BLaER1 (cell line): ENCODE results near the gene GALK2.

Experiments used
- H3K27ac ChIP-seq: shearing (Covaris generic); formaldehyde crosslinking; 2 replicates; pipeline ENCODE4 v1.8.1; 2022
- H3K27me3 ChIP-seq: shearing (Covaris generic); formaldehyde crosslinking; 2 replicates; pipeline ENCODE4 v1.8.1; 2022
- H3K36me3 ChIP-seq: shearing (Covaris generic); formaldehyde crosslinking; 2 replicates; pipeline ENCODE4 v1.8.1; 2022
- H3K4me1 ChIP-seq: shearing (Covaris generic); formaldehyde crosslinking; 2 replicates; pipeline ENCODE4 v1.8.1; 2022
- H3K4me2 ChIP-seq: shearing (Covaris generic); formaldehyde crosslinking; 2 replicates; pipeline ENCODE4 v1.8.1; 2022
- H3K4me3 ChIP-seq: shearing (Covaris generic); formaldehyde crosslinking; 2 replicates; pipeline ENCODE4 v1.8.1; 2022
- H3K9ac ChIP-seq: shearing (Covaris generic); formaldehyde crosslinking; 2 replicates; pipeline ENCODE4 v1.8.1; 2022
- H3K9me3 ChIP-seq: shearing (Covaris generic); formaldehyde crosslinking; 2 replicates; pipeline ENCODE4 v1.8.1; 2022
- H4K20me1 ChIP-seq: shearing (Covaris generic); formaldehyde crosslinking; 2 replicates; pipeline ENCODE4 v1.8.1; 2022
- Cebpa-rat ChIP-seq: shearing (Covaris generic); IDR thresholded peaks from 2 replicates; pipeline ENCODE4 v1.8.1; 2022

The GALK2 gene

DNA sequence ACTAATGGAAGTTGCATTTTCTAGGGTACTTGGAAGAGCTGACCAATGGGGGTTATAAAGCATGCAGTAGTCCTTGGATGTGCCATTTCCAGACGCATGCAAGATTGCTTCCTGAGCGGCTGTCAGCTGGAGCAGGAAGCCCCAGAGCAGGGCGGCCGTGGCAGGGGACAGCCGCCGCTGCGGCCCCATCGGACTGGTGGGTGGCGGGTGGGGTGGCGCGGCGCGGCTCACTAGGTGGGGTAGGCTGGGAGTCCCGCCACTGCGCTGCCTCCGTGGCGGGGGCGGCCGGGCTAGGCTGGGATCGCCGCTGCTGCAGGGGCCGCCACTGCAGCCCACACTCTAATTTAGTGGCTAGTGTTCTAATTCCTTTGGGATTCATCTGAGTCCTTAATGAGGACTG is 196.4 kb downstream of the GALK2 start:
- no peak overlapping the region for H3K27ac ChIP-seq
- no peaks in the 10 kb centered on the region for H4K20me1 ChIP-seq
- TF ChIP-seq Cebpa-rat, result no peak
- H3K9me3 ChIP-seq, result no peaks in the 10 kb centered on the region
- H3K27me3 ChIP-seq, result no peaks in the 10 kb centered on the region
- H3K4me2 ChIP-seq, result no peak overlapping the region
- no peaks in the 10 kb centered on the region for H3K36me3 ChIP-seq
- H3K9ac ChIP-seq, result no peak overlapping the region
- H3K4me3 ChIP-seq, result no peak overlapping the region
- no peaks in the 10 kb centered on the region for H3K4me1 ChIP-seq

GRCh38 chr15:49370782-49371181 is 200.7 kb downstream of the GALK2 start:
- H3K36me3 ChIP-seq, result no peaks in the 10 kb centered on the region
- TF ChIP-seq Cebpa-rat, result no peak

DNA sequence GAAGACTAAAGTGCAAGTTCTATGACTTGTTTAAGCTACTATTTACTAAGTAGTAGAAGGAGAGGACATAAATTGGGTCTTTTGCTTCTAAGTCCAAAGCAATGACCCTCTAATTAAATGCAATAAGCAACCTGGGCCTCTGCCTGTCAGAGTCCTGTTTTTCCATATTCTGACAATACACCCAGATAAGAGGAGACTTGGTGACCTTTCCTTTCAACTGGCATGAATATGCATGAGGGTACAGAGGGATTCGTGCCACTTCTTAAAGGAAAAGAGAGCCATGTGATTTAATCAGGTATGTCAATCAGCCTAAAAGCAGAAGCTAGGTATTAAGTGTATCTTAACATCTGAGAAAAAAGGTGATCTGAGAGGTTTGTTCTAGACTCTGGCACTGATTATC is 202.3 kb downstream of the GALK2 start:
- Histone ChIP-seq H3K36me3 (no peaks in the 10 kb centered on the region), H3K9ac (no peak overlapping the region), H3K4me3 (no peak overlapping the region), H3K9me3 (no peaks in the 10 kb centered on the region), H4K20me1 (no peaks in the 10 kb centered on the region), H3K4me1 (no peaks in the 10 kb centered on the region), H3K27ac (no peak overlapping the region), H3K27me3 (no peaks in the 10 kb centered on the region), H3K4me2 (no peak overlapping the region)
- no peak for TF ChIP-seq Cebpa-rat

More at GRCh38 chr15:49370782-49371181, 200.7 kb downstream of the GALK2 start:
- no peak overlapping the region for H3K9ac ChIP-seq
- no peak overlapping the region for H3K27ac ChIP-seq
- H4K20me1 ChIP-seq, result no peaks in the 10 kb centered on the region
- no peak overlapping the region for H3K4me2 ChIP-seq
- H3K9me3 ChIP-seq, result no peaks in the 10 kb centered on the region
- no peaks in the 10 kb centered on the region for H3K4me1 ChIP-seq
- H3K4me3 ChIP-seq, result no peak overlapping the region
- H3K27me3 ChIP-seq, result no peaks in the 10 kb centered on the region

GRCh38 chr15:49379996-49380395 is 209.9 kb downstream of the GALK2 start:
- H4K20me1 ChIP-seq, result no peaks in the 10 kb centered on the region
- H3K4me3 ChIP-seq, result no peak overlapping the region
- TF ChIP-seq Cebpa-rat, result no peak
- no peaks in the 10 kb centered on the region for H3K4me1 ChIP-seq
- H3K4me2 ChIP-seq, result no peak overlapping the region
- no peak overlapping the region for H3K9ac ChIP-seq
- no peaks in the 10 kb centered on the region for H3K36me3 ChIP-seq
- H3K27me3 ChIP-seq, result no peaks in the 10 kb centered on the region
- H3K27ac ChIP-seq, result no peak overlapping the region
- H3K9me3 ChIP-seq, result no peaks in the 10 kb centered on the region

GRCh38 chr15:49380912-49381311 is 210.9 kb downstream of the GALK2 start:
- Histone ChIP-seq H3K9ac (no peak overlapping the region), H3K27ac (no peak overlapping the region), H3K4me1 (no peaks in the 10 kb centered on the region), H3K9me3 (no peaks in the 10 kb centered on the region), H3K36me3 (no peaks in the 10 kb centered on the region), H3K4me3 (no peak overlapping the region), H3K4me2 (no peak overlapping the region), H3K27me3 (no peaks in the 10 kb centered on the region), H4K20me1 (no peaks in the 10 kb centered on the region)
- no peak for TF ChIP-seq Cebpa-rat
